ENCODE measurements around the gene GMNC.

The GMNC gene

GRCh38 chr3:190867071-190867470 is 4.6 kb upstream of the GMNC start:
- no peak for TF ChIP-seq CTCF (conservative IDR thresholded peaks at IDR 0.05; ENCODE audit: low read depth, low read length)
- Histone ChIP-seq H4K20me1 (ENCODE audit: insufficient read depth) (no peaks in the 10 kb centered on the region), H3K79me2 (ENCODE audit: insufficient read depth, low read depth) (no peaks in the 10 kb centered on the region), H3K27me3 (ENCODE audit: insufficient read depth, low read depth) (no peaks in the 10 kb centered on the region), H3K27ac (no peak overlapping the region), H3K4me1 (ENCODE audit: low read depth, poor library complexity, severe bottlenecking) (peaks cover 5% of the 10 kb centered on the region), H2AFZ (ENCODE audit: low read depth) (no peak overlapping the region), H3K9ac (no peak overlapping the region), H3K4me3 (IDR thresholded peaks at IDR 0.05; ENCODE audit: insufficient read depth, low read depth, low read length) (no peak overlapping the region), H3K4me2 (no peak overlapping the region), H3K36me3 (ENCODE audit: insufficient read depth) (no peaks in the 10 kb centered on the region)

GRCh38 chr3:190865828-190866227 is 3.3 kb upstream of the GMNC start:
- H3K4me2 ChIP-seq, result no peak overlapping the region
- no peak for TF ChIP-seq CTCF (conservative IDR thresholded peaks at IDR 0.05; ENCODE audit: low read depth, low read length)

GRCh38 chr3:190865419-190865818 is 2.9 kb upstream of the GMNC start:
- Histone ChIP-seq H4K20me1 (ENCODE audit: insufficient read depth) (no peaks in the 10 kb centered on the region), H3K36me3 (ENCODE audit: insufficient read depth) (no peaks in the 10 kb centered on the region), H3K27ac (no peak overlapping the region), H3K4me2 (no peak overlapping the region), H3K27me3 (ENCODE audit: insufficient read depth, low read depth) (no peaks in the 10 kb centered on the region), H2AFZ (ENCODE audit: low read depth) (no peak overlapping the region), H3K4me3 (IDR thresholded peaks at IDR 0.05; ENCODE audit: insufficient read depth, low read depth, low read length) (no peak overlapping the region), H3K9ac (no peak overlapping the region), H3K79me2 (ENCODE audit: insufficient read depth, low read depth) (no peaks in the 10 kb centered on the region), H3K4me1 (ENCODE audit: low read depth, poor library complexity, severe bottlenecking) (peaks cover 5% of the 10 kb centered on the region)
- no peak for TF ChIP-seq CTCF (conservative IDR thresholded peaks at IDR 0.05; ENCODE audit: low read depth, low read length)

More at GRCh38 chr3:190865828-190866227, 3.3 kb upstream of the GMNC start:
- Histone ChIP-seq H3K9ac (no peak overlapping the region), H2AFZ (ENCODE audit: low read depth) (no peak overlapping the region), H3K4me1 (ENCODE audit: low read depth, poor library complexity, severe bottlenecking) (peaks cover 5% of the 10 kb centered on the region), H3K79me2 (ENCODE audit: insufficient read depth, low read depth) (no peaks in the 10 kb centered on the region), H3K36me3 (ENCODE audit: insufficient read depth) (no peaks in the 10 kb centered on the region), H3K4me3 (IDR thresholded peaks at IDR 0.05; ENCODE audit: insufficient read depth, low read depth, low read length) (no peak overlapping the region), H3K27me3 (ENCODE audit: insufficient read depth, low read depth) (no peaks in the 10 kb centered on the region), H4K20me1 (ENCODE audit: insufficient read depth) (no peaks in the 10 kb centered on the region), H3K27ac (no peak overlapping the region)

GRCh38 chr3:190864002-190864401 is 1.5 kb upstream of the GMNC start:
- no peaks in the 10 kb centered on the region for H3K36me3 ChIP-seq (ENCODE audit: insufficient read depth)
- no peak overlapping the region for H3K27ac ChIP-seq
- H3K4me3 ChIP-seq (IDR thresholded peaks at IDR 0.05; ENCODE audit: insufficient read depth, low read depth, low read length), result no peak overlapping the region
- no peaks in the 10 kb centered on the region for H3K27me3 ChIP-seq (ENCODE audit: insufficient read depth, low read depth)
- TF ChIP-seq CTCF (conservative IDR thresholded peaks at IDR 0.05; ENCODE audit: low read depth, low read length), result no peak
- peaks cover 5% of the 10 kb centered on the region for H3K4me1 ChIP-seq (ENCODE audit: low read depth, poor library complexity, severe bottlenecking)
- H2AFZ ChIP-seq (ENCODE audit: low read depth), result no peak overlapping the region
- H4K20me1 ChIP-seq (ENCODE audit: insufficient read depth), result no peaks in the 10 kb centered on the region
- H3K79me2 ChIP-seq (ENCODE audit: insufficient read depth, low read depth), result no peaks in the 10 kb centered on the region
- H3K4me2 ChIP-seq, result no peak overlapping the region
- H3K9ac ChIP-seq, result no peak overlapping the region
